ENCODE results near the gene IRF3.

DNA sequence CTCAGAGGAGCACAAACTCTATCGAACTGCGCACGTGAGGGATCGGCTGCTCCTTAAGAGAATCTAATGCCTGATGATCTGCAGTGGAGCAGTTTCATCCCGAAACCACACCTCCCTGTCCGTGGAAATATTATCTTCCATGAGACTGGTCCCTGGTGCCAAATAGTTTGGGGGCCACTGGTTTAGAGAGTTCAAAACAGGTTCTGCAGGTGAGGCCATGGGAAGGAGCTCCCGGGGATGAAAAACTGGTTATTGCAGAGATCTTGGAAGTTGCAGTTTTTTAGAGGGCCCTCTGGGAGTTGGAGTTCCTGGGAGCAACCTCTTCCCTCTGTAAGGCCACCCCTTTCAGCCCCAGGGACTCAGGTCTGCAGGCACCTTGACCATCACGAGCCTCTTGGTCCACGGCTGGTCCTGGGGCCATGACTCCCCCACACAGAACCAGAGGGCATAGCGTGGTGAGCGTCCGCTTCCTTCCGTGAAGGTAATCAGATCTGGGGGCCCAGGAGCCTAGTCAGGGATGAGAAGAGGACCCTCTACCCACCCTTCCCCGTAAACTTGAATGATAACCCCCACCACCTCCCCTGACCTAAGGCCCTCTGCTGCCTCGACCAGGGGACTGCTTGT, 5.2 kb downstream of the IRF3 start:
- TF ChIP-seq, protein P1, sequence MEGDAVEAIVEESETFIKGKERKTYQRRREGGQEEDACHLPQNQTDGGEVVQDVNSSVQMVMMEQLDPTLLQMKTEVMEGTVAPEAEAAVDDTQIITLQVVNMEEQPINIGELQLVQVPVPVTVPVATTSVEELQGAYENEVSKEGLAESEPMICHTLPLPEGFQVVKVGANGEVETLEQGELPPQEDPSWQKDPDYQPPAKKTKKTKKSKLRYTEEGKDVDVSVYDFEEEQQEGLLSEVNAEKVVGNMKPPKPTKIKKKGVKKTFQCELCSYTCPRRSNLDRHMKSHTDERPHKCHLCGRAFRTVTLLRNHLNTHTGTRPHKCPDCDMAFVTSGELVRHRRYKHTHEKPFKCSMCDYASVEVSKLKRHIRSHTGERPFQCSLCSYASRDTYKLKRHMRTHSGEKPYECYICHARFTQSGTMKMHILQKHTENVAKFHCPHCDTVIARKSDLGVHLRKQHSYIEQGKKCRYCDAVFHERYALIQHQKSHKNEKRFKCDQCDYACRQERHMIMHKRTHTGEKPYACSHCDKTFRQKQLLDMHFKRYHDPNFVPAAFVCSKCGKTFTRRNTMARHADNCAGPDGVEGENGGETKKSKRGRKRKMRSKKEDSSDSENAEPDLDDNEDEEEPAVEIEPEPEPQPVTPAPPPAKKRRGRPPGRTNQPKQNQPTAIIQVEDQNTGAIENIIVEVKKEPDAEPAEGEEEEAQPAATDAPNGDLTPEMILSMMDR (IDR thresholded peaks at IDR 0.05), result no peak
- no peak for TF ChIP-seq POLR2A (IDR thresholded peaks at IDR 0.05)

Data from prostate gland (tissue), 2 donors.